Small intestine (tissue), 16 donors: ENCODE results near the gene MYL9. TPM values are rescaled to one million over a fixed set of nuclear protein-coding genes. Genes with fewer than 3 reads are reported as not detected.

ENCODE experiments used
- DNase-seq, 2 donors: peaks; one replicate each; pipeline versions ENCODE4 v3.0.0 to v3.0.0-alpha.2; 2013
- FAIRE-seq: peaks from 2 replicates; lab custom pipeline; 2012; peaks lifted over from hg19 to GRCh38; lab: Jason Lieb, UNC
- H3K27ac ChIP-seq, 3 donors: one replicate each; pipeline ENCODE4 v1.5.1; 2013; ENCODE audit warnings: low read length in 2 of 3, mild to moderate bottlenecking in 2 of 3, control low read depth in 1 of 3, inconsistent platforms in 1 of 3, low read depth in 1 of 3, moderate library complexity in 1 of 3
- H3K27me3 ChIP-seq, 3 donors: one replicate each; pipeline ENCODE4 v1.6.1; 2013; ENCODE audit warnings: low read length in 3 of 3, inconsistent platforms in 1 of 3; ENCODE audit not compliant: control insufficient read depth in 3 of 3, insufficient read depth in 3 of 3
- H3K36me3 ChIP-seq, 3 donors: one replicate each; pipeline ENCODE4 v1.6.1; 2013; ENCODE audit warnings: low read length in 3 of 3, inconsistent platforms in 1 of 3, low read depth in 1 of 3, mild to moderate bottlenecking in 1 of 3, moderate library complexity in 1 of 3; ENCODE audit not compliant: control insufficient read depth in 3 of 3, insufficient read depth in 2 of 3
- H3K4me1 ChIP-seq, 3 donors: one replicate each; pipeline ENCODE4 v1.6.1; 2013; ENCODE audit warnings: low read length in 2 of 3, inconsistent platforms in 1 of 3, low read depth in 1 of 3, mild to moderate bottlenecking in 1 of 3, moderate library complexity in 1 of 3; ENCODE audit not compliant: control insufficient read depth in 3 of 3, insufficient read depth in 2 of 3
- H3K4me3 ChIP-seq, 3 donors: one replicate each; pipeline ENCODE4 v1.5.1; 2013; ENCODE audit warnings: low read length in 3 of 3, control low read depth in 1 of 3, inconsistent platforms in 1 of 3, low read depth in 1 of 3, mild to moderate bottlenecking in 1 of 3, moderate library complexity in 1 of 3
- H3K9me3 ChIP-seq, 2 donors: one replicate each; pipeline ENCODE4 v1.6.1; 2013; ENCODE audit warnings: low read depth in 1 of 2, low read length in 1 of 2; ENCODE audit not compliant: control insufficient read depth in 2 of 2, insufficient read depth in 1 of 2
- WGBS, 3 donors: extraction: QIAGEN DNeasy Blood & Tissue Kit; methylation state at CpG; one replicate each; pipeline ENCODE4 v1.1.7; 2013; 5-methylcytosine and 5-hydroxymethylcytosine counted together
- long read RNA-seq, 10 donors: transcript quantifications; one replicate each; lab custom pipeline, GENCODE V29; 2026
- polyA plus RNA-seq, 4 donors: library from polyadenylated mRNA; stranded (reverse) in 3 of 4; unstranded in 1 of 4; fragments of 200-250 nt in 3 of 4; fragments of 120-200 nt in 1 of 4; gene quantifications; one replicate each; pipeline versions ENCODE4 v1.2.1 to v1.2.3, GENCODE V29; 2013
- donor health status: healthy with polysubstance abuse.
- donor health status: control.
- donor health status: control.
- donor health status: Bipolar disorder and iron deficiency.
- donor health status: healthy.

Gene MYL9
- 100 to 1,000 TPM in 1 of 4 donors, 10 to 100 TPM in 2, 1 to 10 TPM in 1; 7.4 to 279 (median 62.9) TPM for polyA plus RNA-seq
- long read RNA-seq, donor 1, transcript MYL9-201 (4 exons, 2,821 nt) = major isoform, 221 of 389 reads
- long read RNA-seq, donor 1, partial matches to known transcripts = 156 of 389 reads
- long read RNA-seq, donor 1, other reads (novel, unspliced or antisense) = 9 of 389 reads
- long read RNA-seq, donor 2, transcript MYL9-201 (4 exons, 2,821 nt) = major isoform, 55 of 121 reads
- long read RNA-seq, donor 2, partial matches to known transcripts = 63 of 121 reads
- long read RNA-seq, donor 2, other reads (novel, unspliced or antisense) = 0 of 121 reads
- long read RNA-seq, donor 3, transcript MYL9-201 (4 exons, 2,821 nt) = major isoform, 141 of 296 reads
- long read RNA-seq, donor 3, transcript MYL9-202 (3 exons, 1,024 nt) = minor isoform, 5 of 296 reads
- long read RNA-seq, donor 3, partial matches to known transcripts = 136 of 296 reads
- long read RNA-seq, donor 3, other reads (novel, unspliced or antisense) = 14 of 296 reads
- long read RNA-seq, donor 4, transcript MYL9-201 (4 exons, 2,821 nt) = major isoform, 11 of 16 reads
- long read RNA-seq, donor 4, partial matches to known transcripts = 5 of 16 reads
- long read RNA-seq, donor 4, other reads (novel, unspliced or antisense) = 0 of 16 reads
- long read RNA-seq, donor 5, transcript MYL9-201 (4 exons, 2,821 nt) = major isoform, 33 of 144 reads
- long read RNA-seq, donor 5, partial matches to known transcripts = 109 of 144 reads
- long read RNA-seq, donor 5, other reads (novel, unspliced or antisense) = 0 of 144 reads
- long read RNA-seq, donor 6, transcript MYL9-202 (3 exons, 1,024 nt) = minor isoform, 7 of 342 reads
- long read RNA-seq, donor 6, transcript MYL9-201 (4 exons, 2,821 nt) = major isoform, 211 of 342 reads
- long read RNA-seq, donor 6, partial matches to known transcripts = 108 of 342 reads
- long read RNA-seq, donor 6, other reads (novel, unspliced or antisense) = 16 of 342 reads
- long read RNA-seq, donor 7, transcript MYL9-201 (4 exons, 2,821 nt) = major isoform, 2,011 of 3,236 reads
- long read RNA-seq, donor 7, partial matches to known transcripts = 1,031 of 3,236 reads
- long read RNA-seq, donor 7, other reads (novel, unspliced or antisense) = 191 of 3,236 reads
- long read RNA-seq, donor 8, transcript MYL9-201 (4 exons, 2,821 nt) = major isoform, 9 of 32 reads
- long read RNA-seq, donor 8, partial matches to known transcripts = 22 of 32 reads
- long read RNA-seq, donor 8, other reads (novel, unspliced or antisense) = 0 of 32 reads
- long read RNA-seq, donor 9, transcript MYL9-201 (4 exons, 2,821 nt) = major isoform, 51 of 139 reads
- long read RNA-seq, donor 9, partial matches to known transcripts = 87 of 139 reads
- long read RNA-seq, donor 9, other reads (novel, unspliced or antisense) = 0 of 139 reads
- long read RNA-seq, donor 10, transcript MYL9-201 (4 exons, 2,821 nt) = major isoform, 294 of 559 reads
- long read RNA-seq, donor 10, transcript MYL9-202 (3 exons, 1,024 nt) = minor isoform, 5 of 559 reads
- long read RNA-seq, donor 10, partial matches to known transcripts = 236 of 559 reads
- long read RNA-seq, donor 10, other reads (novel, unspliced or antisense) = 24 of 559 reads

DNA sequence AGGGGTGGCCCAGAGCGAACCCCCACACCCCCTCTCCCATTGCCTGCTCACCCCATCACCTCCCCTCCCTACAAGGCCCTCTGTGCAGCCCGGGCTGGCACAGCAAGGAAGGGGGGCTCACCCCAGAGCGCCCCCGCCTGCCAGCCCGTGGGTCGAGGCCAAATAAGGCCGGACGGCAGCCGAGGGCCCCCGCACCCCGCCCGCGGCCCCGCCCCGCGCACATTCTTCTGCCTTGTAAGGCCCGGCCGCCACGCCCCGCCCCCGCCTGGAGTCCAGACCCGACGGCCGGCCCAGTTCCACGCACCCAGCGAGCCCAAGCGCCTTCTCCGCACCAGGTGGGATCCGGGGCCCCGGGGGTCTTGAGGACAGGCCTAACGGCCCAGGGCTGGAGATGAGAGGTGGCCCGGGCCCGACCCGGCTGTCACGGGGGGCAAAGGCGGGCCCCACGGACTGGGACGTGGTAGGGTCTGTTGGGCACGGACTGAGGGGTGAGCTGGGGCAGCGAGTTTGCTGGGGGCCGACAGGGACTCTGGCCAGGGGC lies at the start of gene MYL9:
MYL9 (plus strand) TSS at position 293 of the 541 bp plus-strand sequence. CDS start 3,366 bp downstream, outside the sequence.
- Histone ChIP-seq H3K4me1 (peaks cover 0 to 33% (median 3%) of the 10 kb centered on the region in 3 donors), H3K27ac (peak within 1 kb of the TSS in 2 of 3 donors; percentile 78 to 98), H3K27me3 (peaks cover 0 to 4% (median 0%) of the 10 kb centered on the region in 3 donors), H3K4me3 (peak within 1 kb of the TSS; percentile 24 to 83 (median 43)), H3K36me3 (peaks cover 0 to 37% (median 0%) of the 10 kb centered on the region in 3 donors), H3K9me3 (no peaks in the 10 kb centered on the region)
- DNase-seq (peak; percentile 54 to 89), FAIRE-seq (no peak)
- 1 to 6% (median 6%) methylated on average over 35 to 41 of the region's 41 CpGs for WGBS, 3 donors

DNA sequence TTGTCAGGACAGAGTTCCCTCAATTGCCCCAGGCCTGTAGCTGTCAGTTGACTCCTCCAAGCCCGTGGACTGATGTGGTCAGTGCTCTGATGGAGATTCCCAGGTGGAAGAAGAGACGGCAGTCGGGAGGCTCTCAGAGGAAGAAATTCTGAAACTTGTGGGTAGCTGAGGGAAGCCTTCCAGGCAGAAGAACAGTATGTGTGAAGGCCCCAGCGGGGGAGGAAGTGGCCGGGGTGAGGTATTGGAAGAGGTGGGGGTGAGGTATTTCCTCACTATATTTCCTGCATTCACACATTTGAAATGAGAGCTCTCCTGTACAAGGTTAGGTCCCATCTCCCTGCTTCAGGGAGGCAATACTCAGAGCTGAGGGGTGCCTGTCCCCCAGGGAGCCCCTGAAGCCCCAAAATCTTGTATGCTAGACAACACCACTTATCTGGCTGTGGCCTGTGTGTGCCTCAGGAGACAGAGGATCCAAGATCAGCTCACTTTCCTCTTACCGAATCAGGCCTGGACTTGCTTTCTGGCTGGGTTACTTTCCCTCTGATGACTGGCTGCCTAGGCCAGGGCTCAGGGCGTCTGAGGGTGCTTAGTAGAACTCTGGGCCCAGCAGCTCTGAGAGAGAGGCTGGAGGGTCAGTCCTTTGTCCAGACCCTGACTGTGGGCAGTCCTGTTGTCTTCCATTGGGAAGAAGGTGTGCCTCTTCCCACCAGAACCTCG lies 49.3 kb upstream of the MYL9 start:
- Histone ChIP-seq H3K9me3 (no peaks in the 10 kb centered on the region), H3K4me1 (peaks cover 0 to 4% (median 0%) of the 10 kb centered on the region in 3 donors), H3K36me3 (peaks cover 0 to 50% (median 0%) of the 10 kb centered on the region in 3 donors), H3K27ac (peak overlapping the region in 1 of 3 donors; percentile 33), H3K27me3 (no peaks in the 10 kb centered on the region), H3K4me3 (no peak overlapping the region)
- 54 to 65% (median 65%) methylated on average over 8 of the region's 8 CpGs for WGBS, 3 donors
- FAIRE-seq (no peak), DNase-seq (peak in 1 of 2 donors; percentile 43)

DNA sequence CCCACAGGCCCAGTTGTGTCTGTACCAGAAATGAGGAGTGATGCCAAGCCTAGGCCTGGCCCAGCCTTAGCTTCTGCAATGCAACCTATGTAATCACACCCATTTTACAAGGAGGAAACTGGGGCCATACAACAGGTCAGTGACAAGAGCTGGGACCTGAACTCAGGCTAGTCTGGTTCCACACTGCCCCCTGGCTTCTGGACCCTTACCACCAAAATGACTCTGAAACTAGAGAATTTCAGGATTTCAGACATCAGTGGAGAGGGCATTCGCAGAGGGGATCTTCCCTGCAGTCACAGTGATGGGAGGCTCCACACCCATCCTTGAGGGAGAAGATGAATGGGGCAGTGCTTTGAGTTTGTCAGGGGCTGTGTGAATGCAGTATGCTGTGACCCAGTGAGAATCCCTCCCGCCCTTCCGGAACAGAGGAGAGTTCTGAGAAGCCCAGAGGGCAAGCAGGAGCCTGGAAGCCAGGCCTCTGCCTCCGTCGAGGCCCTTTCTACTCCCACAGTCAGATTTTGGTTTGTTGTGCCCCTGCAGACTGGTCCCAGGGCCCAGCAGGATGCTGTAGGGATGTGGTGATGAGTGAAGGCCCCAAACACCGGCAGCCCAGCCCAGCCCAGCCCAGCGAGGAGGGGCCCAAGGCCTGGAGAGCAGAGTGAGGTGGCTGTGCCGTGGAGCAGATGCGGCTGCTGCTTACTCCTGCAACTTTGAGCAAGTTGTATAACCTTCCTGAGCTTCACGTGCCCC lies 48.1 kb upstream of the MYL9 start:
- Histone ChIP-seq H3K4me1 (peaks cover 4 to 6% (median 4%) of the 10 kb centered on the region in 3 donors), H3K4me3 (no peak overlapping the region), H3K27ac (peak overlapping the region in 1 of 3 donors; percentile 7), H3K36me3 (peaks cover 0 to 57% (median 6%) of the 10 kb centered on the region in 3 donors), H3K27me3 (no peaks in the 10 kb centered on the region), H3K9me3 (no peaks in the 10 kb centered on the region)
- DNase-seq (no peak), FAIRE-seq (no peak)
- WGBS, 3 donors = 74 to 92% (median 82%) methylated on average over 10 of the region's 10 CpGs

DNA sequence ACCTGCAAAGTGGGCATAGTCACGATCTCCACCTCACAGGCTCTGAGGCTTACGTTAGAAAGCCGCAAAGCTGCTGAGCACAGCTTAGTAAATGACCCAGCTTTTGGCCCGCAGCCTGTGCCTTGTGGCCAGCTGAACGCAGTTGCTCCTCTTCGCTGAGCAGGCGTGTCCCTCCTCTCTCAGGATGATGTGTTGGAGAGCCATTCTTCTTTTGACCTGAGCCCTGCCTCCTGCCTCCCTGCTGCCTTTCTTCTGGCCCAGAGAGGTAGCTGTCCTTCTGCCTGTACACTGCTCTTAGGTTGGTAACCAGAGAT lies 47.6 kb upstream of the MYL9 start:
- no peak overlapping the region for H3K4me3 ChIP-seq
- DNase-seq (no peak), FAIRE-seq (no peak)
- H3K27ac ChIP-seq = peak overlapping the region in 1 of 3 donors; percentile 9
- peaks cover 0 to 62% (median 6%) of the 10 kb centered on the region in 3 donors for H3K36me3 ChIP-seq
- 58 to 78% (median 77%) methylated on average over 7 of the region's 7 CpGs for WGBS, 3 donors
- H3K4me1 ChIP-seq = peaks cover 4 to 10% (median 7%) of the 10 kb centered on the region in 3 donors
- no peaks in the 10 kb centered on the region for H3K27me3 ChIP-seq
- no peaks in the 10 kb centered on the region for H3K9me3 ChIP-seq

DNA sequence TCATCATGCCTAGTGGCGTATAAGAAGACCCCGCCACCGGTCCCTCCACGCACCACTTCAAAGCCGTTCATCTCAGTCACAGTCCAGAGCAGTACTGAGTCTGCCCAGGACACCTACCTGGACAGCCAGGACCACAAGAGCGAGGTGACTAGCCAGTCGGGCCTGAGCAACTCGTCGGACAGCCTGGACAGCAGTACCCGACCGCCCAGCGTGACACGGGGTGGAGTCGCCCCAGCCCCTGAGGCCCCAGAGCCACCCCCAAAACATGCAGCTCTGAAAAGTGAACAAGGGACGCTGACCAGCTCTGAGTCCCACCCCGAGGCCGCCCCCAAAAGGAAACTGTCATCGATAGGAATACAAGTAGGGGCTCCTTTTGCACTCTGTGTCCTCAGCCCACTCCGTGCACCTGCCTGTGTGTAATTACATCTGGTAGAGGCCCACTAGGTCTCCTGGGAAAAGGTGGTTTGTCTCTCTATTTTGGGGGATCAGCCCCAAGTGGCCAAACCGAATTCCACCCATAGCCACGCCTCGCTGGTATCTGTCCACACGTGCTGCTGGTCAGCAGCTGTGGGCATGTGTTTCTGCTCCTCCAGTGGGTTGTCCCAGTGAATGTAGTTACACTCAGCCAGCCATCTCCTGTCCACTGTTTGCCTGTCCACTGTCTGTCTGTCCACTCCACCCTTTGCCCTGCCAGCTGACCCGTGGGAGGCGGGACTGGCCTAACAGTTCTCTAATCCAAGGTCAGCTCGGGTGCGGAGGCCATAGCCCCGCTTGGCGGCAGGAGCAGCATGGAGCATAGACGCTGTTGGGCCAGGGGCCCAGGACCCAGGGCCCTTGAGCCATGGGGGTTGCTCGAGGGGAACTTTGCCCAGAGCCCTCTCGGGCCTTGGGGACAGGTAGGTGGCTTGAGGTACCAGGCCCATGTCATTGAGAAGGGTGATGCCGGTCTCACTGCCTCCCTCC lies 44.3 kb upstream of the MYL9 start:
- Histone ChIP-seq H3K27ac (no peak overlapping the region), H3K36me3 (peaks cover 6 to 78% (median 10%) of the 10 kb centered on the region in 3 donors), H3K4me1 (peaks cover 4 to 11% (median 10%) of the 10 kb centered on the region in 3 donors), H3K9me3 (no peaks in the 10 kb centered on the region), H3K4me3 (no peak overlapping the region), H3K27me3 (no peaks in the 10 kb centered on the region)
- FAIRE-seq = no peak
- DNase-seq = no peak
- WGBS, 3 donors = 91 to 95% (median 94%) methylated on average over 33 of the region's 33 CpGs

DNA sequence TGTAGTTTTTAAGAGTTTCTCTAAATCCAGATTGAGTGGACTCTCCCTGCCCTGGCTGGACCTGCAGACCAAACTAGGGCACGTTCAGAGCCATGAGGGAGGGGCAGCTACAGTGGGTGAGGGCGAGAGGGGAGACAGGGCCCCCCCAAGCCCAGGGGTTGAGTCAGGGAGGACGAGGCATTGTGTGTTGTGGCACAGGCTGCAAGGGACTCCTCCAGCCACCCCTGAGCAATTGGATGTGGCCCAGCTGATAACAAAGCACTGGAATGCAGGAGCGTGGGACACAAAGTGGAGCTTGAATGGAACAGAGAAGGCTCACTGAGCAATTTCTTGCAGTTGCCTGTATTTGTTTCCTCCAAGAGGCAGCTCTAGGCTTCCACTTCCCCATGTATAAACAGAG lies 43.5 kb upstream of the MYL9 start:
- DNase-seq (peak in 1 of 2 donors; percentile 36), FAIRE-seq (no peak)
- Histone ChIP-seq H3K27me3 (no peaks in the 10 kb centered on the region), H3K27ac (peak overlapping the region in 1 of 3 donors; percentile 33), H3K9me3 (no peaks in the 10 kb centered on the region), H3K4me3 (no peak overlapping the region), H3K36me3 (peaks cover 6 to 77% (median 10%) of the 10 kb centered on the region in 3 donors), H3K4me1 (peaks cover 1 to 11% (median 10%) of the 10 kb centered on the region in 3 donors)
- 33 to 62% (median 41%) methylated on average over 4 of the region's 4 CpGs for WGBS, 3 donors
